ENCODE results near the gene VPS29. TPM values are rescaled to one million over a fixed set of nuclear protein-coding genes. Genes with fewer than 3 reads are reported as not detected.

Gene VPS29
- total and polyA plus RNA-seq, 2 of the 4 experiments (the other 2 are of a cell fraction), result 122 to 150 TPM

GRCh38 chr12:110550981-110551380 lies 49.1 kb upstream of the VPS29 start:
- peaks cover 9% of the 10 kb centered on the region for H3K9me1 ChIP-seq (ENCODE audit: insufficient read depth, low read length)
- H2BK20ac ChIP-seq (ENCODE audit: low read depth, low read length), result no peak overlapping the region
- no peak overlapping the region for H4K5ac ChIP-seq (ENCODE audit: low read depth, low read length)
- no peaks in the 10 kb centered on the region for H3K9me3 ChIP-seq (ENCODE audit: control insufficient read depth, insufficient read depth, low read length)
- BruUV-seq (replicated peaks), result no TSS peak
- H2BK15ac ChIP-seq (ENCODE audit: low read depth, low read length), result no peak overlapping the region
- peaks cover 11% of the 10 kb centered on the region for H3K4me1 ChIP-seq (ENCODE audit: control insufficient read depth, insufficient read depth, low read length)
- in situ Hi-C loops (cut with MboI; ENCODE audit: low sequenced_read_pairs) (no loop called here), dilution Hi-C loops (cut with HindIII; ENCODE audit: low sequenced_read_pairs, unreplicated experiment) (no loop called here), intact Hi-C loops (cut with micrococcal nuclease) (no loop called here)
- H4K91ac ChIP-seq (ENCODE audit: insufficient read depth, low read depth, low read length), result no peak overlapping the region
- H3K36me3 ChIP-seq (ENCODE audit: control insufficient read depth, insufficient read depth, low read length), result no peaks in the 10 kb centered on the region; the same call in 1 of the 2 replicates
- no peak overlapping the region for H4K8ac ChIP-seq (ENCODE audit: low read depth in 2 of 2, low read length in 2 of 2)
- peaks cover 16 to 64% of the 10 kb centered on the region in 2 experiments for H3K79me1 ChIP-seq (ENCODE audit: low read depth in 1 of 2, low read length in 2 of 2)
- H2AFZ ChIP-seq (replicated peaks; ENCODE audit: low read length, poor library complexity), result no peak overlapping the region
- ChIA-PET CTCF (interaction anchor here (0.6 to 1.1 kb wide), 3 partner anchors 23 to 101 kb away, joined by 3 to 4 read pairs (median 3); partner anchors contain the start of gene ARPC3), POLR2A (ENCODE audit: unreplicated experiment) (no interaction called here)
- TF ChIP-seq RFX5 (IDR thresholded peaks at IDR 0.05; ENCODE audit: low read depth, low read length), result no peak
- TF ChIP-seq CEBPB (IDR thresholded peaks at IDR 0.05; ENCODE audit: low read depth, low read length), result peak; percentile 73
- TF ChIP-seq MXI1 (IDR thresholded peaks at IDR 0.05; ENCODE audit: borderline replicate concordance, low read depth, low read length), result no peak
- no peak overlapping the region for H3K56ac ChIP-seq (ENCODE audit: extremely low read depth, insufficient read depth, low read length)
- H3K18ac ChIP-seq (ENCODE audit: low read depth, low read length), result no peak overlapping the region
- H2AK5ac ChIP-seq (ENCODE audit: low read depth, low read length), result no peak overlapping the region
- no peak overlapping the region for H3K4me2 ChIP-seq (ENCODE audit: low read depth, low read length)
- H3K9ac ChIP-seq (ENCODE audit: low read depth, low read length), result no peak overlapping the region
- ATAC-seq (ENCODE audit: low read depth) (no peak), DNase-seq (no peak)
- H3K4me3 ChIP-seq (ENCODE audit: insufficient read depth, low read depth, low read length), result no peak overlapping the region
- no peak overlapping the region for H3K4ac ChIP-seq (ENCODE audit: low read depth, low read length)
- H4K20me1 ChIP-seq (ENCODE audit: insufficient read depth, low read length), result peaks cover 22% of the 10 kb centered on the region
- no peak overlapping the region for H3K14ac ChIP-seq (replicated peaks; ENCODE audit: low read depth, low read length)
- no peak overlapping the region for H2BK120ac ChIP-seq (ENCODE audit: low read depth, low read length)
- 100% methylated on average over 1 of the region's 4 CpGs; no CpG with 5 or more reads in 1 of the 2 experiments for WGBS, 2 experiments (ENCODE audit: extremely low coverage in 2 of 2, insufficient read length in 1 of 2)
- no peak overlapping the region for H2BK5ac ChIP-seq (ENCODE audit: low read depth, low read length, poor library complexity, severe bottlenecking)
- H2AK9ac ChIP-seq (replicated peaks; ENCODE audit: low read depth, low read length, poor library complexity), result no peak overlapping the region
- H3K23ac ChIP-seq (ENCODE audit: low read depth, low read length), result no peak overlapping the region
- no peaks in the 10 kb centered on the region for H3K27me3 ChIP-seq (ENCODE audit: control insufficient read depth, insufficient read depth, low read length)
- H3K27ac ChIP-seq (ENCODE audit: insufficient read depth, low read length), result no peak overlapping the region

Measured in IMR-90 (cell line).